Measurements from ENCODE around the gene NAT16.

The NAT16 gene

GRCh38 chr7:101170617-101171441, 9.3 kb downstream of the NAT16 start:
- no peak for DNase-seq

- DNase-seq: peak; percentile 87
Measured at GRCh38 chr7:101169838-101170551, 10.1 kb downstream of the NAT16 start.

GRCh38 chr7:101169110-101169837, 10.8 kb downstream of the NAT16 start:
- no peak for DNase-seq

GRCh38 chr7:101168412-101169049, 11.6 kb downstream of the NAT16 start:
- DNase-seq: no peak

GRCh38 chr7:101167645-101168411, 12.3 kb downstream of the NAT16 start:
- DNase-seq: no peak

- no peak for DNase-seq
Measured at GRCh38 chr7:101166909-101167644, 13.0 kb downstream of the NAT16 start.

- no peak for DNase-seq
Measured at GRCh38 chr7:101166648-101166908, 13.5 kb downstream of the NAT16 start.

- no peak for DNase-seq
Measured at GRCh38 chr7:101165958-101166647, 14.0 kb downstream of the NAT16 start.

GRCh38 chr7:101165075-101165957, 14.8 kb downstream of the NAT16 start, which contains the start of gene VGF:
Gene VGF (minus strand): TSS chr7:101165569. CDS start chr7:101164843, 726 bp downstream.
- DNase-seq: peak; percentile 95

- DNase-seq: no peak
Measured at GRCh38 chr7:101164071-101164840, 15.8 kb downstream of the NAT16 start.

- DNase-seq: no peak
Measured at GRCh38 chr7:101163279-101164070, 16.6 kb downstream of the NAT16 start.

GRCh38 chr7:101162551-101163278, 17.4 kb downstream of the NAT16 start:
- no peak for DNase-seq

GRCh38 chr7:101161692-101162471, 18.2 kb downstream of the NAT16 start:
- DNase-seq: no peak

GRCh38 chr7:101160910-101161309, 19.2 kb downstream of the NAT16 start:
- DNase-seq: no peak

- no peak for DNase-seq
Measured at GRCh38 chr7:101159696-101160674, 20.1 kb downstream of the NAT16 start.
